Measurements from ENCODE around the gene CADM2. TPM values are rescaled to one million over a fixed set of nuclear protein-coding genes. Genes with fewer than 3 reads are reported as not detected.

CADM2 gene
- total and polyA plus RNA-seq, 2 donors (not counting 3 experiments of a cell fraction or from before 2014, with no cell fraction given) = not detected

DNA sequence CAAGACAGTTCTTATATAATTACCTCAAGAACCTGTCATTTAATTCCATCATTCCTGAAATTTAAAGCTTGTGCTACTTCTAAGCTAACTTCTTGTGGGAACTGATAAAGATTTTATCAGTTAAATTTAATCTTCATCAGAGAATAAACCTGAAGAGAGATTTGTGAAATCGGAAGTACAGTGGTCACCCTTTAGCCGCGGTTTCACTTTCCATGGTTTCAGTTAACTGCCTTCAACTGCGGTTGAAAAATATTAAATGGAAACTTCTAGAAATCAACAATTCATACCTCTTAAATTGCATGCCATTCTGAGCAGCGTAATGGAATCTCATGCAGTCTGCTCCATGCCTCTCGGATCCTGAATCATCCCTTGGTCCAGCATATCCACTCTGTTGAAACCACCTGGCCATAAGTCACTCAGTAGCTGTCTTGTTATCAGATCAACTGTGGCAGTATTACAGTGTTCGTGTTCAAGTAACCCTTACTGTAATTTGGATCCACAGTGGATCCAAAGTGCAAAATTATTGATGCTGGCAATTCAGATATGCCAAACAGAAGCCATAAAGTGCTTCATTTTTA, 626.1 kb downstream of the CADM2 start:
- no peak overlapping the region for H3K9ac ChIP-seq (replicated peaks; ENCODE audit: extremely low read depth, insufficient read depth, low read length)
- TF ChIP-seq POLR2AphosphoS5 (IDR thresholded peaks at IDR 0.05; ENCODE audit: insufficient read depth, low read depth, low read length) (no peak), POLR2A (IDR thresholded peaks at IDR 0.05; ENCODE audit: low read depth, low read length) (no peak), GATA2 (IDR thresholded peaks at IDR 0.05; ENCODE audit: insufficient read depth, insufficient read length, low read depth, low read length) (no peak), CTCF (IDR thresholded peaks at IDR 0.05; ENCODE audit: extremely low read depth in 1 of 2, insufficient read depth in 1 of 2, low read depth in 1 of 2, low read length in 2 of 2) (no peak), EZH2 (IDR thresholded peaks at IDR 0.05; ENCODE audit: borderline replicate concordance, low read depth, low read length, severe bottlenecking) (no peak), FOS (IDR thresholded peaks at IDR 0.05; ENCODE audit: borderline replicate concordance, insufficient read depth, low read length) (no peak), MYC (IDR thresholded peaks at IDR 0.05; ENCODE audit: low read depth, low read length) (no peak), JUN (IDR thresholded peaks at IDR 0.05; ENCODE audit: borderline replicate concordance, insufficient read depth, insufficient read length, low read depth) (no peak)
- TF ChIP-seq, protein P1, sequence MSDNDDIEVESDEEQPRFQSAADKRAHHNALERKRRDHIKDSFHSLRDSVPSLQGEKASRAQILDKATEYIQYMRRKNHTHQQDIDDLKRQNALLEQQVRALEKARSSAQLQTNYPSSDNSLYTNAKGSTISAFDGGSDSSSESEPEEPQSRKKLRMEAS (IDR thresholded peaks at IDR 0.05; ENCODE audit: insufficient read depth, insufficient read length) = no peak
- FAIRE-seq (no peak), DNase-seq (ENCODE audit: low read depth, low spot score) (no peak)
- H3K9me1 ChIP-seq (replicated peaks; ENCODE audit: control insufficient read depth, extremely low read depth, insufficient read depth, low read length) = no peaks in the 10 kb centered on the region
- ChIA-PET POLR2A (no interaction called here), CTCF (no interaction called here)
- H3K27me3 ChIP-seq (ENCODE audit: control insufficient read depth in 2 of 2, insufficient read depth in 2 of 2, low read length in 2 of 2) = no peaks in the 10 kb centered on the region
- no peak overlapping the region for H3K4me2 ChIP-seq (ENCODE audit: insufficient read depth, low read length)
- no peak overlapping the region for H3K4me3 ChIP-seq (replicated peaks in 1 of 3; ENCODE audit: insufficient read depth in 1 of 3, low read depth in 1 of 3, low read length in 3 of 3)
- no peaks in the 10 kb centered on the region for H3K79me2 ChIP-seq (ENCODE audit: control insufficient read depth, insufficient read depth, low read length)
- H2AFZ ChIP-seq (ENCODE audit: low read depth, low read length) = no peak overlapping the region
- no peaks in the 10 kb centered on the region for H3K36me3 ChIP-seq (ENCODE audit: control insufficient read depth in 2 of 2, extremely low read depth in 1 of 2, insufficient read depth in 2 of 2, low read length in 2 of 2)
- H3K4me1 ChIP-seq (ENCODE audit: control insufficient read depth, extremely low read depth, insufficient read depth, low read length) = no peaks in the 10 kb centered on the region
- dilution Hi-C loops (cut with MboI; ENCODE audit: extremely low pct_ligation_motif_present, low sequenced_read_pairs) (no loop called here), intact Hi-C loops (cut with micrococcal nuclease) (no loop called here)
- H3K27ac ChIP-seq (ENCODE audit: insufficient read depth, low read depth, low read length) = no peak overlapping the region
- H4K20me1 ChIP-seq (replicated peaks; ENCODE audit: control insufficient read depth, extremely low read depth, insufficient read depth, low read length) = no peaks in the 10 kb centered on the region
- no TSS peak for BruUV-seq (replicated peaks)
- no peaks in the 10 kb centered on the region for H3K9me3 ChIP-seq (replicated peaks; ENCODE audit: control insufficient read depth, insufficient read depth, low read length)
